Fibroblast of the aortic adventitia (primary cell): Measurements from ENCODE around the gene THBS1. TPM values are rescaled to one million over a fixed set of nuclear protein-coding genes. Genes with fewer than 3 reads are reported as not detected.

Source experiments
- DNase-seq: peaks from one replicate; pipeline ENCODE4 v3.0.0-alpha.2; 2010; ENCODE audit warnings: low read depth
- H3K4me3 ChIP-seq: 2 replicates; pipeline ENCODE4 v1.5.1; 2011; ENCODE audit warnings: low read depth, mild to moderate bottlenecking, control low read depth, low read length, moderate library complexity
- total RNA-seq: library from RNA; depleted of rRNA; stranded (reverse); fragments of >200 nt; gene quantifications from 2 replicates; pipeline ENCODE4 v1.2.3, GENCODE V29; 2012; ENCODE audit warnings: low replicate concordance
- TF ChIP-seq, protein P1 (sequence below): IDR thresholded peaks from 2 replicates; pipeline ENCODE4 v1.5.1; 2011; ENCODE audit warnings: mild to moderate bottlenecking, low read length, control low read depth, inconsistent platforms; ENCODE audit not compliant: insufficient read depth

THBS1 gene
- total RNA-seq, 1 donor = 141 TPM

- H3K4me3 ChIP-seq = no peak overlapping the region
- no peak for DNase-seq
- TF ChIP-seq, protein P1, sequence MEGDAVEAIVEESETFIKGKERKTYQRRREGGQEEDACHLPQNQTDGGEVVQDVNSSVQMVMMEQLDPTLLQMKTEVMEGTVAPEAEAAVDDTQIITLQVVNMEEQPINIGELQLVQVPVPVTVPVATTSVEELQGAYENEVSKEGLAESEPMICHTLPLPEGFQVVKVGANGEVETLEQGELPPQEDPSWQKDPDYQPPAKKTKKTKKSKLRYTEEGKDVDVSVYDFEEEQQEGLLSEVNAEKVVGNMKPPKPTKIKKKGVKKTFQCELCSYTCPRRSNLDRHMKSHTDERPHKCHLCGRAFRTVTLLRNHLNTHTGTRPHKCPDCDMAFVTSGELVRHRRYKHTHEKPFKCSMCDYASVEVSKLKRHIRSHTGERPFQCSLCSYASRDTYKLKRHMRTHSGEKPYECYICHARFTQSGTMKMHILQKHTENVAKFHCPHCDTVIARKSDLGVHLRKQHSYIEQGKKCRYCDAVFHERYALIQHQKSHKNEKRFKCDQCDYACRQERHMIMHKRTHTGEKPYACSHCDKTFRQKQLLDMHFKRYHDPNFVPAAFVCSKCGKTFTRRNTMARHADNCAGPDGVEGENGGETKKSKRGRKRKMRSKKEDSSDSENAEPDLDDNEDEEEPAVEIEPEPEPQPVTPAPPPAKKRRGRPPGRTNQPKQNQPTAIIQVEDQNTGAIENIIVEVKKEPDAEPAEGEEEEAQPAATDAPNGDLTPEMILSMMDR = no peak
Measured at GRCh38 chr15:39542385-39543065, 38.4 kb upstream of the THBS1 start.

DNA sequence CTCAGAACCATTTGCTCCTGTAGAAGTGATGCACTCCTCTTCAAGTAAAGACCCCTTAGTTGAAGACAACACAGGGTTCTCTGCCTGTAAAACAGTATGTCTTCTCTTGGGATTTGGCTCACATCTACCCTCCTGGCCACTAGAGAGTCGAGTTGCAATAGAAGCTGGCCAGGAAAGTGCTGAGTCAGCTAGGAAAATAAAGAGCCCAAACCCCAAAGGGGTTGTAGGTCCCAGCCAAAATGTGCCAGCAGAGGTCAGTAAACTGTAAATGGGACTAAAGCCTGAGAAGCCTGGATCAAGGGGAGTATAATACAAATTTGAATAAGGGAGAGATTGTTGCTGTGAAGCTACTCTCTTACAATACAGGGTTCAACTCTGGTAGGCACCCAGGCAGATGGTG lies 37.2 kb upstream of the THBS1 start:
- no peak overlapping the region for H3K4me3 ChIP-seq
- peak; percentile 32 for DNase-seq
- TF ChIP-seq, protein P1 = no peak

GRCh38 chr15:39546842-39547241 lies 34.0 kb upstream of the THBS1 start:
- DNase-seq = no peak
- no peak overlapping the region for H3K4me3 ChIP-seq
- TF ChIP-seq, protein P1 = no peak

- TF ChIP-seq, protein P1 = no peak
- no peak overlapping the region for H3K4me3 ChIP-seq
- no peak for DNase-seq
Measured at GRCh38 chr15:39548561-39548960, 32.3 kb upstream of the THBS1 start.

GRCh38 chr15:39549912-39550311 lies 31.0 kb upstream of the THBS1 start:
- TF ChIP-seq, protein P1 = peak; percentile 24
- DNase-seq = peak; percentile 69
- H3K4me3 ChIP-seq = no peak overlapping the region

DNA sequence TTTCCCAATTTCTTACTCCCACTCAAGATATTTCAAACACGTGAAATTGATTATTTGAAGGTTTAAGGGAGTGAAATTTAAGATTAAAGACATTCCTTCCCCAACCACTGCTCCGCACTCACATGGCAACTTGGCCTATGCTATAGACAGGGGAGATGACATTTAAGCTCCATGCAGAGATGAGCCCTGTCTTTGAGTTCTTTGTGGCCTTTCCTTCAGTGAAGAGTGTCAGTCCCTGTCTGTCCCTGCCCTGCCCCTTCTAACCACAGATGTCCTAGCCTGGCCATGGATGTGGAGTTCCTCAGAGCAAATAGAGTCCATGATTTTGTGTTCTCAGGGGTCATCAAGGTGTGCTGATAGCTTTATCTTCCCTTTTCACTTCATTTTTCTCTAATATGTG lies 29.4 kb upstream of the THBS1 start:
- TF ChIP-seq, protein P1 = no peak
- no peak for DNase-seq
- H3K4me3 ChIP-seq = no peak overlapping the region

GRCh38 chr15:39552556-39552955 lies 28.3 kb upstream of the THBS1 start:
- no peak overlapping the region for H3K4me3 ChIP-seq
- no peak for DNase-seq
- TF ChIP-seq, protein P1 = no peak
